Measurements from ENCODE around the gene CYB561D2.

Gene CYB561D2

DNA sequence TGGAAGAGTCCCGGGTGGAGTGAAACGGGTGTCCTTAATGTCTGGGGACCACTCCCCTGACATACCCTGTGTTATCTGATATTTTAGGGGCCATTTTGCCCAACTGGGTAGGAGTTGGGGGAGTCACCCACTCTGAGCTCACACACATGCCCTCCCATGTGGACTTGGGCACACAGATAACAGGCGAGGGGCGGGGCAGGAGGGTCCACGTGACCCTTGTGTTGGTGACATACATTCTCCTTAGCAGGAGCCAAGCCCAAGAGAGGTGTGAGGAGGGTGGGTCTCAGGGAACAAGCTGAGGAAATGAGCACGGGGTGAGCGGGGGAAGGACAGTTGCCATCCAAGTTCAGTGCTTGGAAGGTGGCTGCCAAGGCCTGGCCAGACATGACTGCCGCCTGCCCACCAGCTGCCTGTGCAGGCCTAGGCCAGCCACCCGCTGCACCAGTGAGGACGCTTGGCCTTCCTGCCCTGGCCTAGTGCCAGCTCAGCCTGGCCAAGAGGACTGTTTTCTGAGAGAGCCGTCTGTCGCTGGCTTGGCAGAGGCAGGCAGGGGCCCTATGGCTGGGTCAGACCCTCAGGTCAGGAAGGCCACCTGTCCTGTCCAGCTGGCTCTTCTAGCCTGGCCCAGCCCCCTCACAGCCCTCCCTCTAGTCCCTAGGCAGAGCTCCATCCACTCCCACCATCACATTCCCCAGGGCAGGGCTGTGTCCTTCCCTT is 40.0 kb downstream of the CYB561D2 start:
- no peak for DNase-seq (ENCODE audit: low read depth in 2 of 2)

DNA sequence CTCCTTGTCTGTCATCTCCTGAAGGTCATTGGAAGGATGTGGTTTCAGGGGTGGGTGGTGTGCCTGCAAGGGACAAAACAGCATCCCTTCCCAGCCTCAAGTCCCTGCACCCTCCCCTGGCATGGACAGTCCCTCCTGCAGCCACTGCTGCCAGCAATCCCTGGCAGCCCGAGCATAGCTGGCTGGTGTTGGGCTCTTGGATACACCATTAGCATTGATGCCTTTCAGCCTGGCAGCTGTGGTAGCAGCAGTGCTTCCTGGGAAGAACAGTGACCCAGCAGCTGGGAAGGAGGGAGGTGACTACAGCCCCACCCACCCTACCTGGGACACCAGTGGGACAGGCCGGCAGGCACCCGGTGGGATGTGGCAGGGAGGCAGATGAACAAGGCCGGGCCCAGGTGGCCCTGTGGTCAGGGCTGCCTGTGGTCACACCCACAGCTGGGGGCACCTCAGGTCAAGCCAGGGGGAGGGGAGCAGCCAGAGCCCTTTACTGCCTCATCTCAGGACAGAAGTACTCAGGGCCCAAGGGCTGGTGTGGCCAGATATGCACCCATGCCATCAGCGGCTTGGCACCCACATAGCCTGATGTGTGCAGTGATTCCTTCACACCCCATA is 41.5 kb downstream of the CYB561D2 start:
- DNase-seq (ENCODE audit: low read depth in 2 of 2), result no peak

DNA sequence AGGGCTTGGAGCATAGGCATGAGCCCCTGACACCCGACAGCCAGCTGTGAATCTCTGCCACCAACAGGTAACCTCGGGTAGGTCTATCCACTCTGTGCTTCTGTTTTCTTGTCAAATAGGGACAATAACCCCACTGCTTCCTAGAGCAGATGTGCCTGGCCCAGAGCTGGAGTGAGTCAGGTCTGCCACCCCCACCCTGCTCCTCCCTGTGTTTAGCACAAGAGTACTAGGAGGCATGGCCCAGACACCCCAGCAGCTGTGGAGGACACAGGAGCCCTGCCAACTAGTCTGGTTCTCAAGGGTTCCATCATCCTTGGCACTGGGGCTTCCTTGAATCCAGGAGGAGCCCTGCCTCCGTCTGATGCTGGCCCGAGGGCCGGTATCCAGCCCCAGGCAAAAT is 42.4 kb downstream of the CYB561D2 start:
- DNase-seq (ENCODE audit: low read depth in 2 of 2), result no peak

- no peak for DNase-seq (ENCODE audit: low read depth in 2 of 2)
Observed at GRCh38 chr3:50395070-50395860, 44.6 kb downstream of the CYB561D2 start.

DNA sequence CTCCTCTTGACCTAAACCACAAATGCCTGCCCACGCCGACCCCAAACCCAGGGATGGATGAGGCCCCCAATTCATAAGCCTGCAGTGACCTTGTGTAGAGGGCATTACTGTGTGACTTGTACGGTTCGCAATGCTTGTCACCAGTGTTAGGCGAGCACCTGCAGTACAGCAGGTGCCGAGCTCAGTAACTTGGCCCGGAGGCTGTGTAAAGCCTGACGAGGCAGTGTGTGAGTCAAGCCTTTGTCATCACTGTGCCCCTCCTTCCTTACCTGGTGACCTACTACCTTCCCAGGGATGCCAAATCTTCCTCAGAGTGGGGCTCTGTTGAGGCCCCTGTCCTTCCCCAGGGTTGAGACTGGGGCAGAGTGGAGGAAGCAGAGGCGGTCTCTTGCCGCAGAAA is 45.8 kb downstream of the CYB561D2 start:
- no peak for DNase-seq (ENCODE audit: low read depth in 2 of 2)

DNA sequence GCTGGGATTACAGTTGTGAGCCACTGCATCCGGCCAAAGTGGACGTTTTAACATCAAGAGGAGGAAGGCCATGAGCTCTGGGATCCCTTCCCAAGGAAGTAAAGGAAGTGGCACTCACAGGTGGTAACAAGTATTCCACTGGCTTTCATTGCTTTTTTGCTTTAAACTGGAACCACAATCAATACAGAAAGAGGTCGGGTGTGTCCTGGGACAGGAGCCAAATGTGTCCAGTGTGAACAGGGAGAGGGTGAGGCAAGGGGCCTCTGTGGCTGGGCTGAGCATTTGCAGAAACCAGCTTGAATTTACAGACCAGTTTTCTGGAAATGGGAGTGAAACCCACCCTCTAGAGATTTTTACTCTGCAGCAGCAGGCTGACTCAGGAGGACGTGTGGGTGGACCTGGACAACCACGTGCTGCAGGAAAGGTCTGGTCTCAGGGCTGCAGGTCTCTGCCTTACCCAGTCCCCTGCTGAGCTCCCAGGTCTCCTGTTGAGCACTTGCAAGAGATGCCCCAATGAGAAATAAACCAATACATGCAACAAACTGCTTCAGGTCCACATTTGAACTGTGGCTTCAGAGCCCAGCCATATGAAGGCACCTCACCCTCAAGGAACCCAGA is 51.4 kb downstream of the CYB561D2 start:
- DNase-seq (ENCODE audit: low read depth in 2 of 2), result no peak
